B cell (primary cell): ENCODE measurements around the gene LASP1. TPM values are rescaled to one million over a fixed set of nuclear protein-coding genes. Genes with fewer than 3 reads are reported as not detected.

ENCODE experiments used
- ATAC-seq: fragments of 200-7000 bp; cut with Tn5 transposase; one replicate; pipeline ENCODE4 v1.10.0; 2021; ENCODE audit warnings: low read depth, mild to moderate bottlenecking, moderate number of reproducible peaks, moderate library complexity
- CTCF ChIA-PET: fragments of 350-600 bp; sonication (Branson Sonifier 250); formaldehyde crosslinking; loops from one replicate; lab custom pipeline; 2021; ENCODE audit warnings: antibody characterized with exemption, inconsistent platforms; lab: Charles Lee
- POLR2A ChIA-PET: fragments of 350-600 bp; sonication (Branson Sonifier 250); formaldehyde crosslinking; loops from one replicate; lab custom pipeline; 2021; ENCODE audit warnings: antibody characterized with exemption; lab: Charles Lee
- DNase-seq: peaks from one replicate; pipeline ENCODE4 v3.0.0; 2013
- H2AFZ ChIP-seq: 2 replicates; pipeline ENCODE4 v1.6.1; 2012; ENCODE audit warnings: mild to moderate bottlenecking, low read depth, low read length; ENCODE audit not compliant: insufficient read depth, poor library complexity, severe bottlenecking
- H3K27ac ChIP-seq, 2 donors: 1 replicate in 1 of 2; 2 replicates in 1 of 2; pipeline ENCODE4 v1.5.1; 2012 to 2013; ENCODE audit warnings: low read length in 2 of 2, mild to moderate bottlenecking in 2 of 2, moderate library complexity in 1 of 2
- H3K27me3 ChIP-seq, 4 experiments: fragments of 200-600 bp in 1 of 4; sonication (generic) in 1 of 4; replicated peaks in 1 of 4; 1 replicate in 2 of 4; 2 replicates in 2 of 4; pipeline versions ENCODE4 v1.6.1 to v1.7.0; 2013 to 2016; ENCODE audit warnings: low read length in 3 of 4, mild to moderate bottlenecking in 2 of 4, mixed read lengths in 1 of 4, moderate library complexity in 1 of 4; ENCODE audit not compliant: insufficient read depth in 4 of 4, control insufficient read depth in 3 of 4; ENCODE audit errors: control extremely low read depth in 1 of 4
- H3K36me3 ChIP-seq, 2 experiments: replicated peaks in 1 of 2; 1 replicate in 1 of 2; 2 replicates in 1 of 2; pipeline versions ENCODE4 v1.6.1 to v1.7.1; 2013; ENCODE audit warnings: low read length in 1 of 2; ENCODE audit not compliant: insufficient read depth in 2 of 2, control insufficient read depth in 1 of 2; ENCODE audit errors: control extremely low read depth in 1 of 2, extremely low read depth in 1 of 2
- H3K4me1 ChIP-seq, 2 donors: fragments of 200-600 bp in 1 of 2; sonication (generic) in 1 of 2; 1 replicate in 1 of 2; 2 replicates in 1 of 2; pipeline versions ENCODE4 v1.5.1 to v1.6.1; 2013 to 2017; ENCODE audit warnings: low read length in 2 of 2; ENCODE audit not compliant: control insufficient read depth in 2 of 2, insufficient read depth in 2 of 2
- H3K4me2 ChIP-seq: replicated peaks from 2 replicates; pipeline ENCODE3; 2012; ENCODE audit warnings: mild to moderate bottlenecking, low read depth, low read length; ENCODE audit not compliant: poor library complexity, severe bottlenecking
- H3K4me3 ChIP-seq, 5 experiments: fragments of 200-600 bp in 1 of 5; sonication (generic) in 1 of 5; 1 replicate in 3 of 5; 2 replicates in 2 of 5; pipeline versions ENCODE4 v1.5.1 to v1.7.0; 2011 to 2016; ENCODE audit warnings: low read length in 4 of 5, mild to moderate bottlenecking in 4 of 5, low read depth in 2 of 5, control low read depth in 1 of 5, moderate library complexity in 1 of 5; ENCODE audit not compliant: insufficient read depth in 1 of 5; ENCODE audit errors: control extremely low read depth in 1 of 5, extremely low read depth in 1 of 5
- H3K79me2 ChIP-seq: fragments of 200-600 bp; sonication (generic); one replicate; pipeline ENCODE4 v1.6.0; 2016; ENCODE audit warnings: low read length; ENCODE audit not compliant: control insufficient read depth, insufficient read depth
- H3K9ac ChIP-seq: fragments of 200-600 bp; sonication (generic); 2 replicates; pipeline ENCODE4 v1.6.1; 2017; ENCODE audit warnings: mild to moderate bottlenecking, low read length, moderate library complexity
- H3K9me3 ChIP-seq, 3 donors: one replicate each; pipeline versions ENCODE4 v1.6.1 to v1.7.1; 2013; ENCODE audit warnings: low read length in 2 of 3; ENCODE audit not compliant: control insufficient read depth in 2 of 3, insufficient read depth in 1 of 3; ENCODE audit errors: control extremely low read depth in 1 of 3
- H4K20me1 ChIP-seq: 2 replicates; pipeline ENCODE4 v1.6.0; 2012; ENCODE audit warnings: mild to moderate bottlenecking, low read length; ENCODE audit not compliant: insufficient read depth, control insufficient read depth, poor library complexity, severe bottlenecking
- H3K27ac Mint-ChIP-seq: one replicate; pipeline ENCODE4 v1.8.0; 2021; ENCODE audit warnings: mixed read lengths
- H3K27me3 Mint-ChIP-seq: one replicate; pipeline ENCODE4 v1.8.0; 2021; ENCODE audit warnings: mixed read lengths
- H3K4me1 Mint-ChIP-seq: one replicate; pipeline ENCODE4 v1.8.0; 2021; ENCODE audit warnings: mixed read lengths
- H3K4me3 Mint-ChIP-seq: one replicate; pipeline ENCODE4 v1.8.0; 2021; ENCODE audit warnings: mixed read lengths
- H3K9me3 Mint-ChIP-seq: one replicate; pipeline ENCODE4 v1.8.0; 2022; ENCODE audit warnings: mixed read lengths; ENCODE audit not compliant: insufficient read depth
- EZH2 ChIP-seq: IDR thresholded peaks from 2 replicates; pipeline ENCODE4 v1.6.1; 2012; ENCODE audit warnings: borderline replicate concordance, low read depth, mild to moderate bottlenecking, moderate library complexity, low read length; ENCODE audit not compliant: insufficient read depth, poor library complexity, severe bottlenecking
- WGBS: methylation state at CpG from one replicate; pipeline ENCODE4 v1.1.5; 2013; ENCODE audit warnings: missing lambda C conversion rate; ENCODE audit not compliant: insufficient coverage; 5-methylcytosine and 5-hydroxymethylcytosine counted together
- intact Hi-C: fragments of 100-400 bp; cut with micrococcal nuclease; formaldehyde crosslinking; loops from one replicate; pipeline ENCODE4 v1.10.0; 2022
- polyA plus RNA-seq: library from polyadenylated mRNA; depleted of rRNA; stranded (reverse); fragments of >200 nt; gene quantifications from 2 replicates; pipeline ENCODE4 v1.2.3, GENCODE V29; 2012
- total RNA-seq, 2 donors: library from RNA; stranded (reverse); fragments of 120-200 nt in 1 of 2; gene quantifications; 1 replicate in 1 of 2; 2 replicates in 1 of 2; pipeline versions ENCODE4 v1.2.3 to v1.2.4, GENCODE V29; 2013 to 2022
- TF ChIP-seq, protein P1 (sequence below): fragments of 200-600 bp; IDR thresholded peaks from one replicate; pipeline ENCODE4 v1.8.0; 2022; ENCODE audit warnings: antibody characterized with exemption, mild to moderate bottlenecking

LASP1 gene
- total and polyA plus RNA-seq, 2 donors (not counting 1 experiment from before 2014, with no cell fraction given) = 51.6 to 125 TPM

DNA sequence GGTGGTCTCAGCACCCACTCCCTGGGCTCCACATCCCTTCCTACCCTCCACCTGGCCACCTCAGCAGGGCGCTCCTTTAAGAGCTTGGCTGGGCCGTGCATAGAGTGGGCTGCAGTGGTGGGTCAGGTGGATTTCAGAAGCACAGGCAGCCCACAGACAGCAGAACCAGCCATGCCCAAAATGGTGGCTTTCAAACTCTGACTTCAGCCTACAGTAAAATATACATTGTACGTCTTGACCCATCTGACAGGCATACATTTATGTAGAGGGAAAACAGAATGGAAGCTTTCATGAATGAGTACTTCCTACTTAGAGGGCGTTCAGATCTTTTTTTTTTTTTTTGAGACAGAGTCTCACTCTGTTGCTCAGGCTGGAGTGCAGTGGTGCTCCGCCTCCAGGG, 29.6 kb downstream of the LASP1 start:
- Histone ChIP-seq H3K79me2 (peaks cover 98% of the 10 kb centered on the region), H4K20me1 (peaks cover 10% of the 10 kb centered on the region), H3K27ac (peak overlapping the region; percentile 90 to 96), H3K27me3 (no peaks in the 10 kb centered on the region), H3K9ac (peak overlapping the region; percentile 57), H3K4me1 (peaks cover 29 to 45% of the 10 kb centered on the region in 2 donors), H3K4me2 (peak overlapping the region; percentile 89), H3K4me3 (peak overlapping the region; percentile 23 to 55 (median 36)), H2AFZ (peak overlapping the region; percentile 77), H3K9me3 (peaks cover 0 to 5% (median 0%) of the 10 kb centered on the region in 3 donors), H3K36me3 (peaks cover 5 to 65% of the 10 kb centered on the region in 2 experiments)
- peaks cover 30% of the 10 kb centered on the region for H3K4me1 Mint-ChIP-seq
- DNase-seq (no peak), ATAC-seq (peak; percentile 2)
- no CpG with 5 or more reads among the region's 5 CpGs for WGBS
- no peaks in the 10 kb centered on the region for H3K27me3 Mint-ChIP-seq
- TF ChIP-seq EZH2 = no peak
- TF ChIP-seq, protein P1, sequence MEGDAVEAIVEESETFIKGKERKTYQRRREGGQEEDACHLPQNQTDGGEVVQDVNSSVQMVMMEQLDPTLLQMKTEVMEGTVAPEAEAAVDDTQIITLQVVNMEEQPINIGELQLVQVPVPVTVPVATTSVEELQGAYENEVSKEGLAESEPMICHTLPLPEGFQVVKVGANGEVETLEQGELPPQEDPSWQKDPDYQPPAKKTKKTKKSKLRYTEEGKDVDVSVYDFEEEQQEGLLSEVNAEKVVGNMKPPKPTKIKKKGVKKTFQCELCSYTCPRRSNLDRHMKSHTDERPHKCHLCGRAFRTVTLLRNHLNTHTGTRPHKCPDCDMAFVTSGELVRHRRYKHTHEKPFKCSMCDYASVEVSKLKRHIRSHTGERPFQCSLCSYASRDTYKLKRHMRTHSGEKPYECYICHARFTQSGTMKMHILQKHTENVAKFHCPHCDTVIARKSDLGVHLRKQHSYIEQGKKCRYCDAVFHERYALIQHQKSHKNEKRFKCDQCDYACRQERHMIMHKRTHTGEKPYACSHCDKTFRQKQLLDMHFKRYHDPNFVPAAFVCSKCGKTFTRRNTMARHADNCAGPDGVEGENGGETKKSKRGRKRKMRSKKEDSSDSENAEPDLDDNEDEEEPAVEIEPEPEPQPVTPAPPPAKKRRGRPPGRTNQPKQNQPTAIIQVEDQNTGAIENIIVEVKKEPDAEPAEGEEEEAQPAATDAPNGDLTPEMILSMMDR = no peak
- intact Hi-C loops = loop anchor here (2.0 kb wide), 1 partner anchor 67 kb away; the partner anchor contains the start of gene FBXO47
- H3K4me3 Mint-ChIP-seq = peak overlapping the region; percentile 91
- peak overlapping the region; percentile 99 for H3K27ac Mint-ChIP-seq
- CTCF ChIA-PET = interaction anchor here (0.6 to 2.7 kb wide), 9 partner anchors 12 to 309 kb away, joined by 3 to 11 read pairs (median 4); partner anchors contain the start of genes LASP1 and RPL23
- POLR2A ChIA-PET = interaction anchor here (1.1 to 3.9 kb wide), 5 partner anchors 15 to 74 kb away, joined by 3 to 27 read pairs (median 6); partner anchors contain the start of genes CWC25 and LASP1
- no peaks in the 10 kb centered on the region for H3K9me3 Mint-ChIP-seq

GRCh38 chr17:38900978-38901656, 31.3 kb downstream of the LASP1 start:
- no peak overlapping the region for H2AFZ ChIP-seq
- H3K9ac ChIP-seq = no peak overlapping the region
- H3K4me1 ChIP-seq = peaks cover 33 to 56% of the 10 kb centered on the region in 2 donors
- no peak for TF ChIP-seq EZH2
- TF ChIP-seq, protein P1 = no peak
- DNase-seq = no peak
- H3K9me3 ChIP-seq = peaks cover 0 to 5% (median 0%) of the 10 kb centered on the region in 3 donors
- H3K4me3 Mint-ChIP-seq = no peak overlapping the region
- ChIA-PET CTCF (interaction anchor here (0.8 kb wide), 1 partner anchor 82 kb away, joined by 3 read pairs; no protein-coding TSS in a partner anchor), POLR2A (no interaction called here)
- peaks cover 7 to 65% of the 10 kb centered on the region in 2 experiments for H3K36me3 ChIP-seq
- no peak overlapping the region for H3K4me3 ChIP-seq
- H3K4me2 ChIP-seq = no peak overlapping the region
- no peaks in the 10 kb centered on the region for H3K27me3 Mint-ChIP-seq
- H3K4me1 Mint-ChIP-seq = peaks cover 38% of the 10 kb centered on the region
- intact Hi-C loops = no loop called here
- H3K27me3 ChIP-seq = no peaks in the 10 kb centered on the region
- no peaks in the 10 kb centered on the region for H3K9me3 Mint-ChIP-seq
- H3K79me2 ChIP-seq = peaks cover 99% of the 10 kb centered on the region
- ATAC-seq = no peak
- peak overlapping the region in 1 of 2 donors; percentile 33 for H3K27ac ChIP-seq
- peaks cover 23% of the 10 kb centered on the region for H4K20me1 ChIP-seq
- 75% methylated on average over 8 of the region's 10 CpGs for WGBS
- peak overlapping the region; percentile 26 for H3K27ac Mint-ChIP-seq
